OCI-M2 (cell line): ENCODE measurements around the gene LRRC71.

Source experiments
- DNase-seq: peaks from one replicate; lab custom pipeline; 2025; ENCODE audit not compliant: unreplicated experiment; lab: John Stamatoyannopoulos, UW

The LRRC71 gene

GRCh38 chr1:156905176-156905575, 15.3 kb upstream of the LRRC71 start:
- DNase-seq: no peak

GRCh38 chr1:156905651-156906050, 14.8 kb upstream of the LRRC71 start:
- DNase-seq: no peak

GRCh38 chr1:156906206-156906906, 14.1 kb upstream of the LRRC71 start:
- no peak for DNase-seq

GRCh38 chr1:156908541-156908940, 11.9 kb upstream of the LRRC71 start:
- DNase-seq: no peak

- no peak for DNase-seq
These were observed 11.5 kb upstream of the LRRC71 start for GRCh38 chr1:156908955-156909354.

- DNase-seq: no peak
These were observed 10.8 kb upstream of the LRRC71 start for GRCh38 chr1:156909671-156910070.

GRCh38 chr1:156910309-156910782, 10.1 kb upstream of the LRRC71 start:
- DNase-seq: no peak

GRCh38 chr1:156911577-156912298, 8.7 kb upstream of the LRRC71 start:
- DNase-seq: no peak

GRCh38 chr1:156912310-156912709, 8.1 kb upstream of the LRRC71 start:
- no peak for DNase-seq

- no peak for DNase-seq
These were observed 7.3 kb upstream of the LRRC71 start for GRCh38 chr1:156912861-156913808.

- no peak for DNase-seq
These were observed 6.5 kb upstream of the LRRC71 start for GRCh38 chr1:156913809-156914387.

- DNase-seq: no peak
These were observed 6.0 kb upstream of the LRRC71 start for GRCh38 chr1:156914440-156914856.

GRCh38 chr1:156921053-156921529, 659 bp downstream of the LRRC71 start:
- DNase-seq: no peak

- no peak for DNase-seq
These were observed 2.7 kb downstream of the LRRC71 start for GRCh38 chr1:156922986-156923669.

- no peak for DNase-seq
These were observed 3.4 kb downstream of the LRRC71 start for GRCh38 chr1:156923670-156924477.

- no peak for DNase-seq
These were observed 4.2 kb downstream of the LRRC71 start for GRCh38 chr1:156924478-156925153.

- DNase-seq: no peak
These were observed 5.0 kb downstream of the LRRC71 start for GRCh38 chr1:156925154-156926010.

GRCh38 chr1:156926175-156926574, 5.7 kb downstream of the LRRC71 start:
- no peak for DNase-seq
